VCaP (cell line): ENCODE measurements around the gene PTPRA.
"Not testable (repeated sequence)": the region's sequence is repeated elsewhere in the genome, so short reads cannot be mapped to it uniquely, and the experiment has no call there.

Source experiments
- H3K27ac ChIP-seq: fragments of 450-650 bp; 2 replicates; pipeline ENCODE4 v1.5.1; 2017
- TF ChIP-seq, protein P1 (sequence below): fragments of 450-650 bp; conservative IDR thresholded peaks from 2 replicates; pipeline ENCODE4 v1.5.1; 2017; ENCODE audit warnings: mild to moderate bottlenecking, moderate library complexity

PTPRA gene

DNA sequence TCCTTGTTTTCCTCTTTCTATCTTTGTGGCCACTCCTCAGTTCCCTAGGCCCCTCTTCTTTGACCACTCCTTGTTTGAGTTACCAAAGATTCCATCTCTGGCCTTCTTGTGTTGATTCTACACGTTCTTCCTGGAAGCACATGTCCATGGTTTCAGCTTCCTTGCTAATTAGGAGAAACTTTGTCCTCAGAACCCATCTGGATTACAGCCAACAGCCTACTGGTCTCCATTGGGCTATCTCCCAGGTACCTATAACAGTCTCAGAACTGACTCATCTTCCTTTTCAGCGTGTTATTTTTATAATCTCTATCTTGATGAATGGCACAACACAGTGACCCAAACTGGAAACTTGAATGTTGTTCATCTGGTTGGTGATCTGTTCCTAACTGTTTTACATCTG is 17.5 kb downstream of the PTPRA start:
- TF ChIP-seq, protein P1, sequence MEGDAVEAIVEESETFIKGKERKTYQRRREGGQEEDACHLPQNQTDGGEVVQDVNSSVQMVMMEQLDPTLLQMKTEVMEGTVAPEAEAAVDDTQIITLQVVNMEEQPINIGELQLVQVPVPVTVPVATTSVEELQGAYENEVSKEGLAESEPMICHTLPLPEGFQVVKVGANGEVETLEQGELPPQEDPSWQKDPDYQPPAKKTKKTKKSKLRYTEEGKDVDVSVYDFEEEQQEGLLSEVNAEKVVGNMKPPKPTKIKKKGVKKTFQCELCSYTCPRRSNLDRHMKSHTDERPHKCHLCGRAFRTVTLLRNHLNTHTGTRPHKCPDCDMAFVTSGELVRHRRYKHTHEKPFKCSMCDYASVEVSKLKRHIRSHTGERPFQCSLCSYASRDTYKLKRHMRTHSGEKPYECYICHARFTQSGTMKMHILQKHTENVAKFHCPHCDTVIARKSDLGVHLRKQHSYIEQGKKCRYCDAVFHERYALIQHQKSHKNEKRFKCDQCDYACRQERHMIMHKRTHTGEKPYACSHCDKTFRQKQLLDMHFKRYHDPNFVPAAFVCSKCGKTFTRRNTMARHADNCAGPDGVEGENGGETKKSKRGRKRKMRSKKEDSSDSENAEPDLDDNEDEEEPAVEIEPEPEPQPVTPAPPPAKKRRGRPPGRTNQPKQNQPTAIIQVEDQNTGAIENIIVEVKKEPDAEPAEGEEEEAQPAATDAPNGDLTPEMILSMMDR = no peak
- H3K27ac ChIP-seq = no peak overlapping the region

GRCh38 chr20:2891343-2891742 is 18.1 kb downstream of the PTPRA start:
- TF ChIP-seq, protein P1 = no peak
- H3K27ac ChIP-seq = no peak overlapping the region

- TF ChIP-seq, protein P1 = no peak
- no peak overlapping the region for H3K27ac ChIP-seq
These were observed 19.1 kb downstream of the PTPRA start for GRCh38 chr20:2892376-2892775.

DNA sequence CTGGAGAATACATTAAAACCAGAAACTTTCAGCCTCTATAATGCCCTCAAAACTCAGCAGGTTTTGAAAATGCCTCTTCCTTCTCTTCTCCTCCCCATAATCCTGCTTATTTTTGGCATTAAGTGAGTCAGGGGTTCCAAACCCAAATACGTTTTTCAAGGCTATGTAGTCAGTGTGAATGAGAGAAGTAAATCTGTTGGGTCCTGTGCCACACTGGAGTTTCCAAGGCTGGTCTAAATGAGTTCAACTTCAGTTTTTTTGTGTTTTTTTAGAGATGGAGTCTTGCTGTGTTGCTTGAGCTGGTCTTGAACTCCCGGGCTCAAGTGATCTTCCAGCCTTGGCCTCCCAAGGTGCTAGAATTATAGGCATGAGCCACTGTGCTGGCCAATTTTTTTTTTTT is 20.9 kb downstream of the PTPRA start:
- TF ChIP-seq, protein P1 = no peak
- no peak overlapping the region for H3K27ac ChIP-seq

DNA sequence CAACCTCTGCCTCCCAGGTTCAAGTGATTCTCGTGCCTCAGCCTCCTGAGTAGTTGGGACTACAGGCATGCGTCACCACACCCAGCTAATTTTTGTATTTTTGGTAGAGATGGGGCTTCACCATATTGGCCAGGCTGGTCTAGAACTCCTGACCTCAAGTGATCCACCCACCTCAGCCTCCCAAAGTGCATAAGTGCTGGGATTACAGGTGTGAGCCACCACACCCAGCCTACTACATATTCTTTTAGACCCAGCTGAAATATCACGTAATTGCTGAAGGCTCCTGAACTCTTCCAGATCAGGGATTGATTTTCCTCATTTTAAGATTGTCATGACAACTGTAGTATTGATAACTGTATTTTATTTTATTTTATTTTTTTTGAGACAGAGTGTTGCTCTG is 21.9 kb downstream of the PTPRA start:
- not testable (repeated sequence) for H3K27ac ChIP-seq

DNA sequence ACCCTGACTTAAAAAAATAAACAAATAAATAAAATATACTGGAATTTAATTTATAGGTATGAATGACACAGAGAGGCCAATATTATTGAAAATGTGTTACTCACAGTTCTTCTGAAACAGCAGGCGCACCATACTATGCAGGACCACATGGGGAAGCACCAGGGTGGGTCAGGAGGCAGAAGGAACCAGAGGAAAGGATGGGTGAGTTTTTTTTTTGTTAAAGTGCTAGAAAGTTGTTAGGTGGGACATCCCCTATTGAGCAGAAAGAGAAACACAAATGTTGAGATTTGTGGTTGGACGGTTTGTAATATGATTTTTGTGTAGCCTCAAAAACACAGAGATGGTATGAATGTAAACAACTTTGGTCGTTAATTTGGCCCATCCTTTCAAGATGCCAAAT is 26.0 kb downstream of the PTPRA start:
- TF ChIP-seq, protein P1 = no peak
- H3K27ac ChIP-seq = no peak overlapping the region

DNA sequence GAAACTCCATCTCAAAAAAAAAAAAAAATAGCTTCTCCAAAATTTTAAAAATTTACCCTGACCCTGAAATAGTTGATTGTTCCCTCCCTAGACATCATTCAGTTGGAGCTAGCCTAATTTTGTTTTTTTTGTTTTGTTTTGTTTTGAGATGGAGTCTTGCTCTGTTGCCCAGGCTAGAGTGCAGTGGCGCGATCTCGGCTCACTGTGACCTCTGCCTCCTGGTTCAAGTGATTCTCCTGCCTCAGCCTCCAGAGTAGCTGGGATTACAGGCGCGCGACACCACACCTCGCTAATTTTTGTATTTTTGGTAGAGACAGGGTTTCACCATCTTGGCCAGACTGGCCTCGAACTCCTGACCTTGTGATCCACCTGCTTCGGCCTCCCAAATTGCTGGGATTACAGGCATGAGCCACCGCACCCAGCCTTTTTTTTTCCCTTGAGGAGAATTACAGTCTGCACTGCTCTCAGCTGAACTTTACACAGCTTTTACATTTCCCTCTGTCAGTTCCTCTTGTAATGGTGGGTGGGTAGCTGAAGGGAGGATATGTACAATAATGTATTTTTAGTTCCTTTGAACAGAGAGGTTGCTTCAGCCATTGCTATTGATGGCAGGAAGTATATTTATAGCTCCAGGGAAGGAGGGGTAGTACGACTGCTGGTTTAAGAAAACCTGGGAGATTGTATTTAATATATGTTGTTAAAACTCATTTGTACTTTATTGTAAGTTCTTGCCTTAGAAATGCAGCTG is 27.7 kb downstream of the PTPRA start:
- TF ChIP-seq, protein P1 = no peak
- H3K27ac ChIP-seq = no peak overlapping the region

DNA sequence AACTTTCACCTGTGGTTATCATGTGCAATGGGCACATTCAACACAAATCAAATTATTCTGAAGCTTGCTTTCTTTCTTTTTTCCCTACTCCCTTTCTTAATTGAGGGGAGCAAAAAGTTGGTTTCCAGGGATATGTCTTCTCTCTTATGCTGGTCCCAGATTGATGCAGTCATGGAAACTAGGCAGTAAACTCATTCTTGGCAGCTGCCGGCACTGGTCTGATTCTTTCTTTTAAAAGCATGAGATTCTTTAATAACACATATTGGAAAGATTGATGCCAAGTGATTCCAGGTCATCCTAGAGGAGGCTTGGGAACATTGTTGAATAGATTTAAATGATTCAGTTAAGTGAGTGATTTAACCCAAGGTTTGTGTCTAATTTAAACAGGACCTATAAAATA is 29.0 kb downstream of the PTPRA start:
- TF ChIP-seq, protein P1 = no peak
- no peak overlapping the region for H3K27ac ChIP-seq
